ENCODE results near the gene NANOS2.

GRCh38 chr19:45882652-45883585, 31.7 kb downstream of the NANOS2 start:
- TF ChIP-seq POLR2AphosphoS5 (IDR thresholded peaks at IDR 0.05), result peak; percentile 43 to 87 (median 85)
- peak in 6 of 7 experiments; percentile 71 to 99 (median 94) for TF ChIP-seq CTCF (IDR thresholded peaks at IDR 0.05)
- TF ChIP-seq POLR2A (IDR thresholded peaks at IDR 0.05), result peak in 2 of 4 donors; percentile 13 to 19

All from stomach (tissue), 4 donors.